GM18909 (cell line): ENCODE measurements around the gene RIIAD1.
"Not testable (repeated sequence)": the region's sequence is repeated elsewhere in the genome, so short reads cannot be mapped to it uniquely, and the experiment has no call there.

Experiments used
- ATAC-seq: cut with Tn5 transposase; IDR thresholded peaks from one replicate; pipeline ENCODE4 v1.9.1; 2021; ENCODE audit warnings: mild to moderate bottlenecking; ENCODE audit not compliant: unreplicated experiment, poor library complexity

The RIIAD1 gene

DNA sequence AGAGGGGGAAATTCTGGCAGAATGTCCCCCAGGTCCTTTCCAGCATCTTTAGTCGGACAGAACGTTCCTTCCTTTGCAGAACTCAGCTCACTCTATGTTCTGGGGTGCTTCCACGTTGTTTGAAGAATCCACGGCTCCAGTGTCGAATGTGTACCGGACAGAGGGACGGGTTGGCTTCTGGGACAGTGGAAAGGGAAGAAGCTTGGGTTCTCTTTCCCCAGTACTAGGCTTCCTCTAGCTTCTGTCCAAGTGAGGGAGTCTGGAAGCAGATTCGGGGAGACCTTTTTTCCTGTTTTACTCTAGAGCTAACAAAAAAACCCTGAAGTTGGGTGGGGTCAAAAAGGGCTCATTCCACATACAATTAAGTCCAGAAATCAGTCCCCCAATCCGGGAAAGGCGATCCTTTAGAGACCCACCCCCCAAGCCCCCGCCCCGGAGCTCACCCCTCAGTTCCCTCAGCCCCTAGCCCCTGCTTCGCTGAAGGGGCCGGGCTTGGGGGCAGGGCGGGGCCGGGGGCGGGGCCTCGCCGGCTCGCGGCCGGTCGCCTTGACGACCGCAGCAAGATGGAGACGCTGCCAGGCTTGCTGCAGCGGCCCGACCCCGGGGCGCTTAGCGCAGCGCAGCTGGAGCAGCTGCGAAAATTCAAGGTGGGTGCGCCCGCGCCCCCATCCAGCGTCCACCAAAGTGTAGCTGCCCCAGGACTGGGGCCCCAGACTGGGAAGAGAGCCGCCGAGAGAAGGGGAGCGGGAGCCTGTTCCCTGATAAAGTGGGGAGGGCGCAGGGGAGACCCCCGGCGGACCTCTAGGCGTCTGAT, at the start of gene RIIAD1:
Gene RIIAD1 (plus strand): TSS at position 549 of the 814 bp plus-strand sequence. CDS start 15 bp downstream, at position 564.
- no peak for ATAC-seq

DNA sequence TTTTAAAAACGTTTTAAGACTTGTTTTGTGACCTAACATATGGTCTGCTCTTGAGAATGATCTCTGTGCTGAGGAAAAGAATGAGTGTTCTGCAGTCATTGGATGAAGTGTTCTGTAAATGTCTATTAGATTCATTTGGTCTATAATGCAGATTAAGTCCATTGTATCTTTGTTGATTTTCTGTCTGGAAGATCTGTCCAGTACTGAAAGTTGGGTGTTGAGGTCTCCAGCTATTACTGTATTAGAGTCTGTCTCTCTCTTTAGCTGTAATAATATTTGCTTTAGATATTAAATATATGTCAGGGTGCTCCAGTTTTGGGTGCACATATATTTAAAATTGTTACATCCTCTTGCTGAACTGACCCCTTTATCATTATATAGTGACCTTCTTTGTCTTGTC, 47.9 kb upstream of the RIIAD1 start:
- ATAC-seq, result no peak

- ATAC-seq, result no peak
These were observed 40.9 kb upstream of the RIIAD1 start for GRCh38 chr1:151680391-151680790.

- ATAC-seq, result no peak
These were observed 40.5 kb upstream of the RIIAD1 start for GRCh38 chr1:151680826-151681225.

DNA sequence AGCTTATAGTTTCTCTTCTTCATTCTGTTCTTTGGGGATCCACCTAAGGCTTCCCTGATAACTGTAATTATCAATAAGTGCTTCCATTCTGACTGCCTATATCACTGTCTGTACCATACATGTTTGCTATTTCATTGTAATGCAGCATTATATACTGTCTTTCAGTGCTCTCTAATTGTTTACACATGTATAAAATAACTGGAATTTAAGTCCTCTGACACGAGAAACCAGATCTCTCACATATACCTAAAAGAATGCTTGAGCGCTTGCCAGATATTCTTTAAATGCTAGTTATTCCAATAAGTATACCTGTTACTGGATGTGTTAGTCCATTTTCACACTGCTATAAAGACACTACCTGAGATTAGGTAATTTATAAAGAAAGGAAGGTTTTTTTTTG, 39.4 kb upstream of the RIIAD1 start:
- no peak for ATAC-seq

GRCh38 chr1:151682901-151683300, 38.4 kb upstream of the RIIAD1 start:
- ATAC-seq, result not testable (repeated sequence)

DNA sequence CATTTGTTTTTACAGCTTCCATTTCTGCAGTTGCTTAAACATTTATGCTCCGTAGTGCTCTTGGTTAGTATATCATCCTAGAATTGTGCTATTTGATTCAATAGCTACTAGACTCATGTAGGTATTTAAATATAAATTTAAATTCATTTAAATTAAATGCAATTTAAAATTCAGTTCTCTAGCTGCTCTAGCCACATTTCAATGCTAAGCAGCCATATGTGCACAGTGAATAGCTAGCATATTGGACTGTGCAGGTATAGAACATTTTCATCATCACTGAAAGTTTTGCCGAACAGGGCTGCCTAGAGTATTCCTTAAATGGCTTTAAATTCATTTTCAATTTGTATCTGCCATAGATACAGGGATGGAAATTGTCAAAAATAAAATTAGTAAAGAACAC, 37.2 kb upstream of the RIIAD1 start:
- ATAC-seq, result no peak

DNA sequence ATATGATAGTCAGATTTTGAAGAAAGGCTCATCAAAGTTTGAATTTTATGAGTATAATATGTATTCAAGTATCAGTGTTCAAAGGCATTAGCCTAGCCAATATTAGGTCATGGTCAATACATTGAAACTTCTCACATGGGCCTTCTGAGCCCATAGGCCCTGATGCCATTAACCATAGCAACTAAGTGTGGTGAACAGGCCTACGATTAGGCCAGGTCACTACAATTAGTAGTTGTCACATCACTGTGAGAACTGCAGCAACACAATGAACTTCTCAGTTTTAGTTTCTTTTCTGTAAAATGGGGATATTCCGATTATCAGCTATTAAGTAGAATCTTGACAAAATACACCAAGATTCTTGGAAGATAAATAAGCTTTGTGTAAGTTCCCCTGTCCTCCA, 34.8 kb upstream of the RIIAD1 start:
- no peak for ATAC-seq

GRCh38 chr1:151689494-151689893, 31.8 kb upstream of the RIIAD1 start:
- ATAC-seq, result no peak

DNA sequence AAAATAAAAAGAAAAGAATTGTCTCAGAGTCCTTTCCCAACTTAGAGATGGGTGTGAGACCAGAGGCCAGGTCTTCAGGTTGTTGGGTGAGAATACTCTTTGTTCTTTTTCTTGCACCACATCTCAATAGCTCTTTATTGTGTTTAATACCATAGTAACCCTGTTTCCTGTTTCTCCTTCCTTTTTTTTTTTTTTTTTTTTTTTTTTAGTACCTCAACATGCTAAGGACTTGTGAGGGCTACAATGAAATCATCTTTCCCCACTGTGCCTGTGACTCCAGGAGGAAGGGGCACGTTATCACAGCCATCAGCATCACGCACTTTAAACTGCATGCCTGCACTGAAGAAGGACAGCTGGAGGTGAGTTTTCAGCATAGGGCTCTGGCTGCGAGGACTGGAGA, 29.1 kb upstream of the RIIAD1 start:
- no peak for ATAC-seq

DNA sequence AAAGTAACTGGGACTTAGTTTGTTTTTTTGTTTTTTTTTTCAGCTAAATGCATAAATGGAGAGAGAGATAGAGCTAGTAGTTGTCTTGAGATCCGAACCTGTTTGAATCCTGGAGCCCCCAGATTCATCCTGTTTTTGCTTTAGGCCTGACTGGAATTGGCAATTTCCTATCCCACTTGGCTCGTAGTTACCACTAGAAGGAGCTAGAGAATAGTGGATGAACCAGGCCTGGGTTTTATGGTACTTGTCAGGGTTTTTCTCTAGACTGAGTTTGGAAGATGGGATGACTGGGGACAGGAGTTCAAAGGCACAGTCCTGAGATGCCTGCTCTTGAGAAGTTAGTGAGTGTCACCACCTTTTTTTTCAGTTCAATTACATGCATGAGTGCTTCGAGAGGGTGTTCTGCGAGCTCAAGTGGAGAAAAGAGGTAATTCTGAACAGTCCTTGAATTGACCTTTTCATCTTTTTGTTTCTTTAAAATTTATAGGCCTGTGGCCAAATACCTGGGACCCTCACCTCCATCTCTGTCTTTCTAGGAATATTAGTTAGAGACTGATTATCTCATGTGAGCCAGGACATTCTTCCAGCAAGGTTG, 28.2 kb upstream of the RIIAD1 start:
- no peak for ATAC-seq

DNA sequence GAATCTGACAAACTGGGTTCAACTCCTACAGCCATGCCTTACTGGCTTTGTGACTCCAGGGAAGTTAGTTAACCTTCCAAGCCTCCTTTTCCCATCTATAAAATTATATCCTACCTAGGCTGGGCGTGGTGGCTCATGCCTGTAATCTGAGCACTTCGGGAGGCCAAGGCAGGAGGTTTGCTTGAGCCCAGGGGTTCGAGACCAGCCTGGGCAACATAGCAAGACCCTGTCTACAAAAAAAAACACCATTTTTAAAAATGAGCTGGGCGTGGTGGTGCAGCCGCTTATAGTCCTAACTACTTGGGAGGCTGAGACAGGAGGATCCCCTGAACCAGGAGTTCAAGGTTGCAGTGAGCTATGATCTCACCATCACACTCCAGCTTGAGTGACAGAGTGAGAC, 19.8 kb upstream of the RIIAD1 start:
- no peak for ATAC-seq

- ATAC-seq, result no peak
These were observed 18.4 kb upstream of the RIIAD1 start for GRCh38 chr1:151702936-151703335.

DNA sequence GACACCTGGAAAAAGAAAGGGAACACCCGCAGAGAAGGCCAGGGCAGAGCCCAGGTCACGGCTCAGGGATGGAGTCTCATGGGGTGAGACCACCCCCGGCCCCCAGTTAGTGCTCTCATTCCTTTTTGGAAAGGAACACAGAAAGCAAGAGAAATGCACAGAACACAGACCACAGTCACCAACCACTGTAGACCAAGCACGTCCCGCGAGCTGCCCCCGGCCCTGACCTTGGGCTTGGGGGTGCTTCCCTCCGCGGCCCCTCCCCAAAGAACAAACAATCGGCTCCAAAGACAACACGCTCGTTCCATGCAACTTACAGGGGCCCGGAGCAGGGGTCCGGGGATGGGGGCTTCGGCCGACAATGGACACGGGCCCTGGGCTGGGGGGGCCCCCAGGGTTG, 17.5 kb upstream of the RIIAD1 start:
- no peak for ATAC-seq

GRCh38 chr1:151704246-151704645, 17.1 kb upstream of the RIIAD1 start:
- no peak for ATAC-seq

DNA sequence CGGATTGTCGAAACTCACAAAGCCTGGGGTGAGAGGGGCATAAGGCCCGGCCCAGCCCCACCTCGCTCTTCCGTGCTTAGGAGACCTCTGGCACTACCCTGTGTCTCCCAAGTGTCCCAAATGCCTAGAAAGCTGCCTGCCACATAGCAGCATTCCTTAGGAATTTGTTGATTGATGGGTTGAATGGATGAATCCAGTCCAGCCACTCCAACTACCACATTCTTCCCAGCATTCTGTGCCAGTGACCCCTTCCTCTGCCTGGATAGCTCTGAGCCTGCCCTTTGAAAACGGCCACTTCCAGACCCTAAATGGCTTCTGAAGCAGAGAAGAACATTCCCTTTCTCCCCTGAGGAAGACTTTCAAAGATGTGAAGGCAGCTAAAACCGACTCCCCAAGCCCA, 16.2 kb upstream of the RIIAD1 start:
- no peak for ATAC-seq

- no peak for ATAC-seq
These were observed 15.4 kb upstream of the RIIAD1 start for GRCh38 chr1:151705753-151706463.

DNA sequence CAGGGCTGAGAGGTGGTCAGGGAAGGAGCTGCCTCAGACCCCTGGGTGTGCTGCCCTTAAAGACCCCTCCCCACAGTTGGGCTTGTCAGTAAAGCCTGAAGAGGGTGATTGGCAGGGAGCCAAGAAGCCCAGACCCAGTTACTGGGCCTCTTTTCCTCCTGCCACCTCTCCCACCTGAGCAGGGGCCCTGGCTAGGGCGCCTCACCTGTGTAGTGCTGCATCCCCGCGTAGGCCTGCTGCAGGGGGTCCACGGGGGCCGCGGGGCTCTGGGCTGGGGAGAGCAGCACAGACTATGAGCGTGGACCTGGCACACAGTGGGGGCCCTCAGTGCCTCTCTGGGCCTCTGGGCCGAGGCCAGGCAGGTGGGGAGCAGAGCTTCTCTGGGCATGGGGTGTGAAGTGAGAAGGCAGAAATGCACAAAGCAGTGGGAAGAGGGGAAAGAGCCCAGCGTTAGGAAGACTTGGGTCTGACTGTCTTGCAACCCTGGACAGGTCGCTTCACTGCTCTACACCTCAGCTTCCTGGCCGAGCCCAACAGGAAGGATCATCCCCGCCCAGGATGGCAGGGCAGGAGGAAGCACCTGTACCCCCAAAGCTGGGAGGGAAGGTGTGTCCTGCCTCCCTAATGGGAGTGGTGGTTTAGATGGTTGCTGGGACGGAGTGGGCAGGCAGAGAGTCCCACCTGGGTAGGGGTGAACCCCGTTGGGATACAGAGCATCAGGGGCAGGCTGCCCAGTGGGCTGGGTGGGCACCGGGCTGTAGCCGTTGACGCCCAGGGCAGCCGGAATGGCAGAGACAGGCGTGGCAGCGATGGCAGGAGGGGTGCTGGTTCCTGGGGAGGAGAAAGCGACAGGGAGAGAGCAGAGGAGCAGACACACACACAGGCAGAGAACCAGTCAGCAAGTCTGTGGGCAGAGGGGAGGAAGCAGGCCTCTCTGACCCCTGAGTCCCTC, 14.6 kb upstream of the RIIAD1 start:
- ATAC-seq, result no peak

DNA sequence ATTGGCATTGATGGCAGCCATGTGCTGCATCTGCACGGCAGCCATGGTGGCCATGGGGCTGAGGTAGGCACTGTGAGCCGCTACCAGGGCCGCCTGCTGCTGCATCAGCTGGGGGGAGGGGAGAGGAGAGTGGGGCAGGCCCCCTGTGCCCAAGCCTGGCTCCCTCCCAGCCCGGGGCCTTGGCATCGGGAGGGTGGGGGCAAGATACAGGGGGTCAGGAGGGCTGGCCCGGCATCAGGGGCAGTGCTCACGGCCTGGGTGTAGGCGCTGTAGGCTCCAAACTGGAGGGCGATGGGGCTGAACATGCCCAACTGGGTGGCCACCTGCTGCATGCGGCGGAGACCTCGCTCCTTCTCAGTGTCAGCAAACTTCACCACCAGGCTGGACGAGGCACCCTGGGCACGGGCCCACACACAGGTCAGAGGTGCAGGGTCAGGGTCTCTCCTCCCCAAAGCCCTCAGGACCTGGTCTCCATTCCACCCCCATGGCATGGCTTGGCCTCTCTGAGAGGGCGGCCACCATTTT, 13.7 kb upstream of the RIIAD1 start:
- ATAC-seq, result no peak

GRCh38 chr1:151708891-151709290, 12.4 kb upstream of the RIIAD1 start:
- ATAC-seq, result no peak
